ENCODE data around the gene ZNF621. TPM values are rescaled to one million over a fixed set of nuclear protein-coding genes. Genes with fewer than 3 reads are reported as not detected.
A peak's percentile ranks its signal among the peaks of the same experiment; 100 is the strongest.

The ZNF621 gene
- total and polyA plus RNA-seq, 8 donors = 5.7 to 56.0 (median 14.3) TPM

DNA sequence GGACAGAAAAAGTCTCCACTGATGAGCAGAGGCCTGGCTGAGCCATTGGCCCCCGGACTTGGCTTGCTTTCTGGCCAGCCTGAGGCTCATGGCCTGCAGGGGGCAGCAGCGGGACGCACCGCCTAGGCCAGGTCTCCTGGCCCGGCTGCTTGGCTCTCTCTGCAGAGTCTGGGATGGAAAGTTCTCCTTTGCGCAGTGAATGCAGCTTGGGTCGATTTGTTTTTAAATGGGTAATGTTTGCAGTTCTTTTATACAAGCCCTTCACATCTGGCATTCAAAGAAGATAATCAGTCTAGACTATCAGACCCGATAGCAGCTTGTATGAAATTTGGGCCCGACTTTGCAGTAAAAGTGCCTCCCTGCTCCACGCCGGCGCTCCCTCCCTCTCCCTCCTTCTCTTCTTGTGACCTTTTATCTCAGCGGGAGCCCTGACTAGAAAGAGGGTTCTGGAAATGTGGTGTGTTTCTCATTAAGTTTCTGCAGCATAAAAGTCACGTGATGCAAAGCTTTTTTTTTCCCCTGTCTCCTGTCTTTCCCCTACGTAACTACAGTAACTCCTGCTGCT, 59.9 kb downstream of the ZNF621 start:
- Histone ChIP-seq H3K4me1 (peaks cover 0 to 9% (median 4%) of the 10 kb centered on the region in 4 donors), H3K9me3 (no peaks in the 10 kb centered on the region), H3K27ac (no peak overlapping the region), H3K36me3 (no peaks in the 10 kb centered on the region), H3K4me3 (no peak overlapping the region), H3K27me3 (no peaks in the 10 kb centered on the region)
- intact Hi-C loops (cut with DNase I; ENCODE audit: low total_unique reads) = loop anchor here (5.0 kb wide), 1 partner anchor 1298 kb away; no protein-coding TSS in a partner anchor
- peak; percentile 87 to 95 for DNase-seq
- WGBS, 5 donors = 15 to 23% (median 19%) methylated on average over 14 to 15 of the region's 15 CpGs
- peak in 2 of 3 donors; percentile 31 to 56 for TF ChIP-seq POLR2AphosphoS5 (IDR thresholded peaks at IDR 0.05)
- TF ChIP-seq POLR2A (IDR thresholded peaks at IDR 0.05) = no peak
- TF ChIP-seq, protein P1, sequence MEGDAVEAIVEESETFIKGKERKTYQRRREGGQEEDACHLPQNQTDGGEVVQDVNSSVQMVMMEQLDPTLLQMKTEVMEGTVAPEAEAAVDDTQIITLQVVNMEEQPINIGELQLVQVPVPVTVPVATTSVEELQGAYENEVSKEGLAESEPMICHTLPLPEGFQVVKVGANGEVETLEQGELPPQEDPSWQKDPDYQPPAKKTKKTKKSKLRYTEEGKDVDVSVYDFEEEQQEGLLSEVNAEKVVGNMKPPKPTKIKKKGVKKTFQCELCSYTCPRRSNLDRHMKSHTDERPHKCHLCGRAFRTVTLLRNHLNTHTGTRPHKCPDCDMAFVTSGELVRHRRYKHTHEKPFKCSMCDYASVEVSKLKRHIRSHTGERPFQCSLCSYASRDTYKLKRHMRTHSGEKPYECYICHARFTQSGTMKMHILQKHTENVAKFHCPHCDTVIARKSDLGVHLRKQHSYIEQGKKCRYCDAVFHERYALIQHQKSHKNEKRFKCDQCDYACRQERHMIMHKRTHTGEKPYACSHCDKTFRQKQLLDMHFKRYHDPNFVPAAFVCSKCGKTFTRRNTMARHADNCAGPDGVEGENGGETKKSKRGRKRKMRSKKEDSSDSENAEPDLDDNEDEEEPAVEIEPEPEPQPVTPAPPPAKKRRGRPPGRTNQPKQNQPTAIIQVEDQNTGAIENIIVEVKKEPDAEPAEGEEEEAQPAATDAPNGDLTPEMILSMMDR (IDR thresholded peaks at IDR 0.05) = peak in 5 of 7 experiments; percentile 82 to 98 (median 87)
- no peak for TF ChIP-seq EP300 (IDR thresholded peaks at IDR 0.05)

- no peaks in the 10 kb centered on the region for H3K9me3 ChIP-seq
- no peak overlapping the region for H3K4me3 ChIP-seq
- no peaks in the 10 kb centered on the region for H3K36me3 ChIP-seq
- TF ChIP-seq, protein P1 (IDR thresholded peaks at IDR 0.05) = no peak
- no peak for TF ChIP-seq POLR2A (IDR thresholded peaks at IDR 0.05)
- no peak for TF ChIP-seq EP300 (IDR thresholded peaks at IDR 0.05)
- TF ChIP-seq POLR2AphosphoS5 (IDR thresholded peaks at IDR 0.05) = no peak
- no peak for DNase-seq
- intact Hi-C loops (cut with DNase I; ENCODE audit: low total_unique reads) = no loop called here
- no peak overlapping the region for H3K27ac ChIP-seq
- H3K4me1 ChIP-seq = peaks cover 0 to 9% (median 4%) of the 10 kb centered on the region in 4 donors
- WGBS, 5 donors = 84 to 93% (median 90%) methylated on average over 6 of the region's 6 CpGs
- no peaks in the 10 kb centered on the region for H3K27me3 ChIP-seq
These were observed 60.7 kb downstream of the ZNF621 start for GRCh38 chr3:40585381-40586016.

DNA sequence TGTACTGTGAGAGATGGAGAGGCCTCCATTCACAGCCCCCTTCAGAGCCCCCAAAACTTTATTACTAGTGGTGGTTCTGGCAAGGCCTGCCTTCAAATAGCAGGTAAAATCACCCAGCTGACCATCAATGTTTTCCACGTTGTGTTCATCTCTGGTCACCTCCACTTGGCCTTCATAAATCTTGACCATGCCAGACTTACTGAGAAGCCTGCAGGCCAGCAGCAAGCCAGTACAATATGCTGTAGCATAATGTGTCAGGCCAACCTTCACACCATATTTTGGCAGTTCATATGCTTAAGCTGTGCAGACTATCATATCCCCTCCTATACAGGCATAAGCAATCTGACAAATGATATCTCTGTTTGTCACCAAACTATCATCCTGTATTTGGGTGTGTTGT, 62.1 kb downstream of the ZNF621 start:
- H3K9me3 ChIP-seq = no peaks in the 10 kb centered on the region
- H3K27ac ChIP-seq = no peak overlapping the region
- H3K4me1 ChIP-seq = peaks cover 0 to 9% (median 4%) of the 10 kb centered on the region in 4 donors
- WGBS, 5 donors = 77 to 98% (median 91%) methylated on average over 1 of the region's 1 CpG
- no peak overlapping the region for H3K4me3 ChIP-seq
- DNase-seq = no peak
- H3K36me3 ChIP-seq = no peaks in the 10 kb centered on the region
- TF ChIP-seq POLR2AphosphoS5 (IDR thresholded peaks at IDR 0.05) (no peak), EP300 (IDR thresholded peaks at IDR 0.05) (no peak), POLR2A (IDR thresholded peaks at IDR 0.05) (no peak)
- TF ChIP-seq, protein P1 (IDR thresholded peaks at IDR 0.05) = no peak
- intact Hi-C loops (cut with DNase I; ENCODE audit: low total_unique reads) = no loop called here
- H3K27me3 ChIP-seq = no peaks in the 10 kb centered on the region

DNA sequence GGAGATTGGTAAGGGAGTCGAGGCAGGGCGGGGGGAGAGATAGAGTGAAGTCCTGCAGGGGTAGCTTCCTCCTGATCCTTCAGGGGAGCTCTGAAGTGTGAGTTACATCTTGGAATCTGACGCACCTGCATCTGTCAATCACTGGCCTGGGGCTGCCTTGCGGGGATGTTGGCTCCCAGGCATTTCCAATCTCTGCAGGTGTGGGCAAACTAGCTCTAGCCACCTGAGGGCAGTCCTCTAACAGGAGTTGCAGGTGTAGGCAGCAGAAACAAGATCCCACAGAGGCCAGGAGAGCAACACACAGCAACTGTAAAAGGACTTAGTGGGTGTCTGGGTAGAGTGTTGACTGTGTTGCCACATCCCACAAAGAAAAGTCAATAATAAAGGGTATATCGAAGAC, 63.6 kb downstream of the ZNF621 start:
- H3K9me3 ChIP-seq = no peaks in the 10 kb centered on the region
- intact Hi-C loops (cut with DNase I; ENCODE audit: low total_unique reads) = no loop called here
- no peak for DNase-seq
- H3K27ac ChIP-seq = no peak overlapping the region
- no peaks in the 10 kb centered on the region for H3K27me3 ChIP-seq
- no peak for TF ChIP-seq POLR2AphosphoS5 (IDR thresholded peaks at IDR 0.05)
- TF ChIP-seq EP300 (IDR thresholded peaks at IDR 0.05) = no peak
- no peak for TF ChIP-seq POLR2A (IDR thresholded peaks at IDR 0.05)
- TF ChIP-seq, protein P1 (IDR thresholded peaks at IDR 0.05) = no peak
- H3K4me3 ChIP-seq = no peak overlapping the region
- H3K36me3 ChIP-seq = no peaks in the 10 kb centered on the region
- 79 to 92% (median 81%) methylated on average over 5 of the region's 5 CpGs for WGBS, 5 donors
- peaks cover 0 to 9% (median 4%) of the 10 kb centered on the region in 4 donors for H3K4me1 ChIP-seq

Small RNA genes lying within 50 kb of the gene (small RNA-seq; reads per million reads assigned to genes)
- gene RNU5B-2P = 0 to 0.15 (median 0.12) reads per million in 4 donors

Other genes with a start within 250 kb of the ZNF621 start
- gene EIF1B, start 215.3 kb upstream of the ZNF621 start, total RNA-seq = 10 to 100 TPM in 4 of 5 donors, 1 to 10 TPM in 1; 2.6 to 44.5 (median 18.3) TPM
- gene EIF1B, start 215.3 kb upstream of the ZNF621 start, polyA plus RNA-seq = 10 to 100 TPM; 52.7 to 76.8 (median 68.3) TPM
- 1 to 10 TPM in 1 of 5 donors, not detected in 4; 2.2 TPM for gene ENTPD3, start 137.8 kb upstream of the ZNF621 start, total RNA-seq
- 1 to 10 TPM in 2 of 3 donors, under 1 TPM in 1; 0.93 to 3.8 (median 2.9) TPM for gene ENTPD3, start 137.8 kb upstream of the ZNF621 start, polyA plus RNA-seq
- gene RPL14, start 67.6 kb upstream of the ZNF621 start, total RNA-seq = 100 to 1,000 TPM; 163 to 607 (median 495) TPM
- 1,000 to 10,000 TPM; 1,553 to 2,267 (median 2,011) TPM for gene RPL14, start 67.6 kb upstream of the ZNF621 start, polyA plus RNA-seq
- gene ZNF619, start 47.8 kb upstream of the ZNF621 start, total RNA-seq = 100 to 1,000 TPM in 1 of 5 donors, 10 to 100 TPM in 2, 1 to 10 TPM in 2; 1.2 to 137 (median 11.0) TPM
- 1 to 10 TPM in 2 of 3 donors, under 1 TPM in 1; 0.83 to 1.5 (median 1.1) TPM for gene ZNF619, start 47.8 kb upstream of the ZNF621 start, polyA plus RNA-seq
- gene ZNF620, start 18.9 kb upstream of the ZNF621 start, total RNA-seq = 10 to 100 TPM in 1 of 5 donors, 1 to 10 TPM in 3, not detected in 1; 1.3 to 77.0 (median 4.2) TPM
- gene ZNF620, start 18.9 kb upstream of the ZNF621 start, polyA plus RNA-seq = 1 to 10 TPM in 2 of 3 donors, under 1 TPM in 1; 0.92 to 1.9 (median 1.0) TPM